Lower leg skin (tissue), 4 donors: Measurements from ENCODE around the gene CDC73. TPM values are rescaled to one million over a fixed set of nuclear protein-coding genes. Genes with fewer than 3 reads are reported as not detected.

ENCODE experiments used
- DNase-seq, 2 donors: peaks; one replicate each; pipeline ENCODE4 v3.0.0-alpha.2; 2019; ENCODE audit warnings: low spot score in 2 of 2
- H3K4me3 ChIP-seq: fragments of 200-600 bp; sonication (generic); 2 replicates; pipeline ENCODE4 v1.5.1; 2017; ENCODE audit warnings: mild to moderate bottlenecking, low read depth; ENCODE audit not compliant: poor library complexity, severe bottlenecking
- CTCF ChIP-seq, 3 donors: fragments of 450-650 bp; IDR thresholded peaks; one replicate each; pipeline ENCODE4 v1.5.1; 2016; ENCODE audit warnings: antibody characterized with exemption in 3 of 3, mild to moderate bottlenecking in 3 of 3, moderate library complexity in 2 of 3
- POLR2A ChIP-seq, 2 donors: fragments of 450-650 bp; IDR thresholded peaks; one replicate each; pipeline ENCODE4 v1.6.1; 2016 to 2017; ENCODE audit warnings: antibody characterized with exemption in 2 of 2, mild to moderate bottlenecking in 1 of 2, moderate library complexity in 1 of 2
- WGBS, 2 donors: methylation state at CpG; one replicate each; pipeline ENCODE4 v1.1.5; 2018; 5-methylcytosine and 5-hydroxymethylcytosine counted together
- intact Hi-C: fragments of 100-400 bp; cut with DNase I; formaldehyde crosslinking; loops from one replicate; pipeline ENCODE4 v1.15.0; 2023; ENCODE audit warnings: low total_unique reads
- total RNA-seq, 4 donors: library from RNA; depleted of rRNA; stranded (reverse); fragments of >200 nt; gene quantifications; one replicate each; pipeline ENCODE4 v1.1.0, GENCODE V29; 2016

The CDC73 gene
- total RNA-seq, 4 donors from 2014 or later, result 19.2 to 23.7 (median 20.0) TPM

GRCh38 chr1:193104907-193105820 lies 16.7 kb upstream of the CDC73 start, which contains the start of gene GLRX2:
Gene GLRX2 (minus strand): TSS chr1:193105414. CDS start chr1:193105382, 32 bp downstream.
- no peak for TF ChIP-seq POLR2A (IDR thresholded peaks at IDR 0.05)
- TF ChIP-seq CTCF (IDR thresholded peaks at IDR 0.05), result no peak
- intact Hi-C loops, result no loop called here
- DNase-seq, result peak; percentile 74 to 96
- 0% methylated on average over 36 to 58 of the region's 73 CpGs for WGBS, 2 donors
- peak within 1 kb of the TSS; percentile 85 for H3K4me3 ChIP-seq

GRCh38 chr1:193105821-193106177 lies 16.0 kb upstream of the CDC73 start:
- TF ChIP-seq CTCF (IDR thresholded peaks at IDR 0.05) (no peak), POLR2A (IDR thresholded peaks at IDR 0.05) (no peak)
- H3K4me3 ChIP-seq, result peak overlapping the region; percentile 85
- intact Hi-C loops, result no loop called here
- DNase-seq, result no peak
- WGBS, 2 donors, result 28 to 31% methylated on average over 4 of the region's 4 CpGs

GRCh38 chr1:193108471-193108870 lies 13.4 kb upstream of the CDC73 start:
- intact Hi-C loops, result no loop called here
- H3K4me3 ChIP-seq, result no peak overlapping the region
- no peak for DNase-seq
- 57 to 63% methylated on average over 3 of the region's 3 CpGs for WGBS, 2 donors
- TF ChIP-seq CTCF (IDR thresholded peaks at IDR 0.05) (no peak), POLR2A (IDR thresholded peaks at IDR 0.05) (no peak)

- WGBS, 2 donors, result 97 to 100% methylated on average over 1 of the region's 1 CpG
- H3K4me3 ChIP-seq, result no peak overlapping the region
- intact Hi-C loops, result no loop called here
- no peak for DNase-seq
- no peak for TF ChIP-seq CTCF (IDR thresholded peaks at IDR 0.05)
- no peak for TF ChIP-seq POLR2A (IDR thresholded peaks at IDR 0.05)
These were observed 12.2 kb upstream of the CDC73 start for GRCh38 chr1:193109619-193110018.

- H3K4me3 ChIP-seq, result no peak overlapping the region
- TF ChIP-seq CTCF (IDR thresholded peaks at IDR 0.05), result no peak
- TF ChIP-seq POLR2A (IDR thresholded peaks at IDR 0.05), result no peak
- WGBS, 2 donors, result 94 to 96% methylated on average over 1 of the region's 1 CpG
- DNase-seq, result no peak
- intact Hi-C loops, result no loop called here
These were observed 11.6 kb upstream of the CDC73 start for GRCh38 chr1:193110246-193110645.
